ENCODE results near the gene METTL5. TPM values are rescaled to one million over a fixed set of nuclear protein-coding genes. Genes with fewer than 3 reads are reported as not detected.
"Not testable (repeated sequence)": the region's sequence is repeated elsewhere in the genome, so short reads cannot be mapped to it uniquely, and the experiment has no call there.

METTL5 gene
- total RNA-seq, 1 donor from 2014 or later = 74.0 TPM

GRCh38 chr2:169865492-169865891, 40.8 kb upstream of the METTL5 start:
- DNase-seq (ENCODE audit: low read depth) = no peak
- H3K36me3 ChIP-seq (ENCODE audit: control insufficient read depth, insufficient read depth, low read length) = no peaks in the 10 kb centered on the region
- H3K4me3 ChIP-seq (ENCODE audit: low read depth, low read length) = no peak overlapping the region
- no peaks in the 10 kb centered on the region for H3K27me3 ChIP-seq (ENCODE audit: control insufficient read depth, insufficient read depth, low read length)
- no peak for FAIRE-seq
- no peak for TF ChIP-seq CTCF (IDR thresholded peaks at IDR 0.05; ENCODE audit: insufficient read depth, low read length, severe bottlenecking)

DNA sequence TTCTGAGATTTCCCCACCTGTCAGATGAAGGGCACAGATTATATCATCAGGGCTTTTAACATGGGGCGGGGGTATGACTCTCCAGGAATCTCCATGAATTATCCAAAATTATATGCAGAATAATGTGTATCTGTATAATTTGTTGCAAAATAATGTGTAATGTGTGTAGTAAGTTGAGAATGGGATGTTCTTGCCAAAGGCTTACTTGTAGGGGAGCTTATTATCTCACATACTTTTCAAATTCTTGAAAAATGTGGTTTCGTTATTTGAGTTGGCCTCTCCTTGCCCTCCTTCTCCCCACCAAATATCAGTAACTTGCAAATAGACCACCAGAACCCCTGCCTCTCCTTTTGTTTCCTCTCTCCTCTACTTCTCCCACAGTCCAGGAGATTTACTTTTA, 38.1 kb upstream of the METTL5 start:
- Histone ChIP-seq H3K27me3 (ENCODE audit: control insufficient read depth, insufficient read depth, low read length) (no peaks in the 10 kb centered on the region), H3K36me3 (ENCODE audit: control insufficient read depth, insufficient read depth, low read length) (no peaks in the 10 kb centered on the region), H3K4me3 (ENCODE audit: low read depth, low read length) (no peak overlapping the region)
- DNase-seq (ENCODE audit: low read depth) (no peak), FAIRE-seq (no peak)
- no peak for TF ChIP-seq CTCF (IDR thresholded peaks at IDR 0.05; ENCODE audit: insufficient read depth, low read length, severe bottlenecking)

GRCh38 chr2:169860149-169860548, 35.4 kb upstream of the METTL5 start:
- no peak for TF ChIP-seq CTCF (IDR thresholded peaks at IDR 0.05; ENCODE audit: insufficient read depth, low read length, severe bottlenecking)

DNA sequence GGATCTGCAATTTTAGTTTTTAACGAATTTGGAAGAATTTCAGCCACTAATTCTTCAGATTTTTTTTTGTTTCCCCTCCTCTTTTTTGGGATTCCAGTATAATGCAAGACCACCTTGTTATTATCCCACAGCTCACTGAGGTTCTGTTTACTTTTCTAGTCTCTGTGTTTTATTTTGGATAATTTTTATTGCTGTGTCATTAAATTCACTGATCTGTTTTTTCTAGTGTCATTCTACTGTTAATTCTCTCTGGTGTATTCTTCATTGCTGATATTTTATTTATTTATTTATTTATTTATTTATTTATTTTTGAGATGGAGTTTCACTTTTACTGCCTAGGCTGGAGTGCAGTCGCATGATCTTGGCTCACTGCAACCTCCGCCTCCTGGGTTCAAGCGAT, 34.7 kb upstream of the METTL5 start:
- TF ChIP-seq CTCF (IDR thresholded peaks at IDR 0.05; ENCODE audit: insufficient read depth, low read length, severe bottlenecking) = no peak
- no peak for FAIRE-seq
- Histone ChIP-seq H3K4me3 (ENCODE audit: low read depth, low read length) (no peak overlapping the region), H3K27me3 (ENCODE audit: control insufficient read depth, insufficient read depth, low read length) (no peaks in the 10 kb centered on the region), H3K36me3 (ENCODE audit: control insufficient read depth, insufficient read depth, low read length) (no peaks in the 10 kb centered on the region)
- DNase-seq (ENCODE audit: low read depth) = no peak

More at GRCh38 chr2:169860149-169860548, 35.4 kb upstream of the METTL5 start:
- FAIRE-seq (no peak), DNase-seq (ENCODE audit: low read depth) (no peak)
- no peaks in the 10 kb centered on the region for H3K36me3 ChIP-seq (ENCODE audit: control insufficient read depth, insufficient read depth, low read length)
- H3K27me3 ChIP-seq (ENCODE audit: control insufficient read depth, insufficient read depth, low read length) = no peaks in the 10 kb centered on the region
- no peak overlapping the region for H3K4me3 ChIP-seq (ENCODE audit: low read depth, low read length)

- not testable (repeated sequence) for DNase-seq (ENCODE audit: low read depth); H3K27me3 ChIP-seq (ENCODE audit: control insufficient read depth, insufficient read depth, low read length); FAIRE-seq
Observed at GRCh38 chr2:169855281-169856258, 30.9 kb upstream of the METTL5 start.

DNA sequence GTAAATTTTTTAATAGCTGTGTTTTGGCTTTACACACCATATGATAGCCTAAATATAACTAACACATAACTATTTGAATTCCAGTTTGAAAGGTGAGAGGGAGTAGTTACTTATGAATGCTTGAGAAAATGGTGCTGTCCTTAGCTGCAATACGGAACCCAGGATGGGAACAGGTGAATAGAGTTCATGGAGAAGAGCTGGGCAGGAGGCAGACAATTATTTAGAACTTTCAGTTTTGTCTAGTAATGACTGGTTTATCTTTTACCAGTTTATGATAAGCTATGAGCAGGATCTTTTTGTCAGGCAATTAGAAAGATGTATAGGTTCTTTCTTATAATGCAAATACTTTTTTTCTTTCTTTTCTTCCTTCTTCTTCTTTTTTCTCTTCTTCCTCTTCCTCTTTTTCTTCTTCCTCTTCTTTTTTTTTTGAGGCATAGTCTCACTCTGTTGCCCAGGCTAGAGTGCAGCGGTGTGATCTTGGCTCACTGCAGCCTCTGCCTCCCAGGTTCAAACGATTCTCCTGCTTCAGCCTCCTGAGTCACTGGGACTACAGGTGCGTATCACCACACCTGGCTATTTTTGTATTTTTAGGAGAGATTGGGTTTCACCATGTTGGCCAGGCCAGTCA, 28.4 kb upstream of the METTL5 start:
- no peak for FAIRE-seq
- H3K36me3 ChIP-seq (ENCODE audit: control insufficient read depth, insufficient read depth, low read length) = no peaks in the 10 kb centered on the region
- no peaks in the 10 kb centered on the region for H3K27me3 ChIP-seq (ENCODE audit: control insufficient read depth, insufficient read depth, low read length)
- no peak for TF ChIP-seq CTCF (IDR thresholded peaks at IDR 0.05; ENCODE audit: insufficient read depth, low read length, severe bottlenecking)
- no peak overlapping the region for H3K4me3 ChIP-seq (ENCODE audit: low read depth, low read length)
- DNase-seq (ENCODE audit: low read depth) = no peak

More at GRCh38 chr2:169855281-169856258, 30.9 kb upstream of the METTL5 start:
- not testable (repeated sequence) for H3K4me3 ChIP-seq (ENCODE audit: low read depth, low read length); H3K36me3 ChIP-seq (ENCODE audit: control insufficient read depth, insufficient read depth, low read length)
